ENCODE measurements around the gene FGD2. TPM values are rescaled to one million over a fixed set of nuclear protein-coding genes. Genes with fewer than 3 reads are reported as not detected.
A peak's percentile ranks its signal among the peaks of the same experiment; 100 is the strongest.

FGD2 gene
- total and polyA plus RNA-seq, 9 of the 15 experiments (the other 6 are each of a cell fraction or from before 2014, with no cell fraction given) = 0.09 TPM; not detected in 8

DNA sequence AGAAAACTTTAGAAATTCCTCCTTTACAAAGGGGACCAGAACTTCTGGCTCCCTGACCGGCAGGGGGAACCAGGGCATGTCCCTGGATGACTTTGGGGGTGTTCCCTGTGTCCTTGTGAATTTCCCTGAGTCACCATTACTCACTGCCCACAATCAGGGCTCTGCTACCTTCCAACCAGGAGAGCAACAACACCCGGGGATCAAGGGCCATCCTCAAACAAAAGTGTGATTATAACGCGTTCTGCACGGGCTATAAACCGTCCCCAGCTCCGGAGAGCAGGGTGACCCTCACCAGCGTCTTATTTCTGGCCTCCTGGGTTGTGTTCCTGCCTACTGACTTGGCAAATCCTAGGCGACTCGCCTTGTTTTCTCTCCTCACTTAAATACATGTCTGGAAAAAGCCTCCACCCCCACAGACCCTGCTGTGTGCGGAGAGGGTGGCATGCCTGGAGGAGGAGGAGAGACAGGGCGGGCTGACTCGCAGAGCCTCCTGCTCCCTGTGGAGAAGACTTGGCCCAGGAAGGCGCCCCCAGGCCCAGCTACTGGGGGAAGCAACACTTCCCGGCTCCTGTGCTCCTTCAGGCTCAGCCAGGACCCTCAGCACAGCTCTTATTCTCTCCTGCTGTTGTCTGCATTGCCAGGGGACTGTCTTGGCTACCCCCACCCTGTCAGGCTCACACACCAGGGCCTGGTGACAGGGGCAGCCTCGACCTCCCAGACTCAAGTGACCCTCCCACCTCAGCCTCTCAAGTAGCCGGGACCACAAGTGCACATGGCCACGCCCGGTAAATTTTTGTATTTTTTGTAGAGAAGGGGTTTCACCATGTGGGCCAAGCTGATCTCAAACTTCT lies 54.1 kb downstream of the FGD2 start (continued):
- TF ChIP-seq, protein P1, sequence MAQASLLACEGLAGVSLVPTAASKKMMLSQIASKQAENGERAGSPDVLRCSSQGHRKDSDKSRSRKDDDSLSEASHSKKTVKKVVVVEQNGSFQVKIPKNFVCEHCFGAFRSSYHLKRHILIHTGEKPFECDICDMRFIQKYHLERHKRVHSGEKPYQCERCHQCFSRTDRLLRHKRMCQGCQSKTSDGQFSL (CRISPR knock-in tag; IDR thresholded peaks at IDR 0.05) = peak; percentile 59; the same call in 1 of the 2 replicates
- TF ChIP-seq, protein P1 (tag; IDR thresholded peaks at IDR 0.05) = no peak; a peak in 2 of 4 replicates
- TF ChIP-seq SRF (CRISPR knock-in tag; IDR thresholded peaks at IDR 0.05) (no peak), POLR2H (tag; IDR thresholded peaks at IDR 0.05; ENCODE audit: low read depth) (no peak), ZNF133 (CRISPR knock-in tag; IDR thresholded peaks at IDR 0.05) (no peak), PTRF (tag; IDR thresholded peaks at IDR 0.05) (no peak), NBN (IDR thresholded peaks at IDR 0.05; ENCODE audit: low read depth) (peak; percentile 55; the same call in 1 of the 2 replicates), NFRKB (IDR thresholded peaks at IDR 0.05; ENCODE audit: low read depth) (peak; percentile 95), FIP1L1 (IDR thresholded peaks at IDR 0.05; ENCODE audit: low read depth, low read length, poor library complexity, severe bottlenecking) (no peak), MAFK (IDR thresholded peaks at IDR 0.05; ENCODE audit: low read length) (peak; percentile 98)
- TF ChIP-seq, protein P2, sequence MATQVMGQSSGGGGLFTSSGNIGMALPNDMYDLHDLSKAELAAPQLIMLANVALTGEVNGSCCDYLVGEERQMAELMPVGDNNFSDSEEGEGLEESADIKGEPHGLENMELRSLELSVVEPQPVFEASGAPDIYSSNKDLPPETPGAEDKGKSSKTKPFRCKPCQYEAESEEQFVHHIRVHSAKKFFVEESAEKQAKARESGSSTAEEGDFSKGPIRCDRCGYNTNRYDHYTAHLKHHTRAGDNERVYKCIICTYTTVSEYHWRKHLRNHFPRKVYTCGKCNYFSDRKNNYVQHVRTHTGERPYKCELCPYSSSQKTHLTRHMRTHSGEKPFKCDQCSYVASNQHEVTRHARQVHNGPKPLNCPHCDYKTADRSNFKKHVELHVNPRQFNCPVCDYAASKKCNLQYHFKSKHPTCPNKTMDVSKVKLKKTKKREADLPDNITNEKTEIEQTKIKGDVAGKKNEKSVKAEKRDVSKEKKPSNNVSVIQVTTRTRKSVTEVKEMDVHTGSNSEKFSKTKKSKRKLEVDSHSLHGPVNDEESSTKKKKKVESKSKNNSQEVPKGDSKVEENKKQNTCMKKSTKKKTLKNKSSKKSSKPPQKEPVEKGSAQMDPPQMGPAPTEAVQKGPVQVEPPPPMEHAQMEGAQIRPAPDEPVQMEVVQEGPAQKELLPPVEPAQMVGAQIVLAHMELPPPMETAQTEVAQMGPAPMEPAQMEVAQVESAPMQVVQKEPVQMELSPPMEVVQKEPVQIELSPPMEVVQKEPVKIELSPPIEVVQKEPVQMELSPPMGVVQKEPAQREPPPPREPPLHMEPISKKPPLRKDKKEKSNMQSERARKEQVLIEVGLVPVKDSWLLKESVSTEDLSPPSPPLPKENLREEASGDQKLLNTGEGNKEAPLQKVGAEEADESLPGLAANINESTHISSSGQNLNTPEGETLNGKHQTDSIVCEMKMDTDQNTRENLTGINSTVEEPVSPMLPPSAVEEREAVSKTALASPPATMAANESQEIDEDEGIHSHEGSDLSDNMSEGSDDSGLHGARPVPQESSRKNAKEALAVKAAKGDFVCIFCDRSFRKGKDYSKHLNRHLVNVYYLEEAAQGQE (IDR thresholded peaks at IDR 0.05; ENCODE audit: borderline replicate concordance) = peak; percentile 91; the same call in 1 of the 2 replicates
- TF ChIP-seq, protein P2 (CRISPR knock-in tag; IDR thresholded peaks at IDR 0.05; ENCODE audit: low read depth) = peak; percentile 49; the same call in 1 of the 2 replicates
- TF ChIP-seq, protein P3, sequence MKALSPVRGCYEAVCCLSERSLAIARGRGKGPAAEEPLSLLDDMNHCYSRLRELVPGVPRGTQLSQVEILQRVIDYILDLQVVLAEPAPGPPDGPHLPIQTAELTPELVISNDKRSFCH (CRISPR knock-in tag; IDR thresholded peaks at IDR 0.05) = no peak
- TF ChIP-seq, protein P3 (tag; IDR thresholded peaks at IDR 0.05) = peak; percentile 59
- TF ChIP-seq, protein P4, sequence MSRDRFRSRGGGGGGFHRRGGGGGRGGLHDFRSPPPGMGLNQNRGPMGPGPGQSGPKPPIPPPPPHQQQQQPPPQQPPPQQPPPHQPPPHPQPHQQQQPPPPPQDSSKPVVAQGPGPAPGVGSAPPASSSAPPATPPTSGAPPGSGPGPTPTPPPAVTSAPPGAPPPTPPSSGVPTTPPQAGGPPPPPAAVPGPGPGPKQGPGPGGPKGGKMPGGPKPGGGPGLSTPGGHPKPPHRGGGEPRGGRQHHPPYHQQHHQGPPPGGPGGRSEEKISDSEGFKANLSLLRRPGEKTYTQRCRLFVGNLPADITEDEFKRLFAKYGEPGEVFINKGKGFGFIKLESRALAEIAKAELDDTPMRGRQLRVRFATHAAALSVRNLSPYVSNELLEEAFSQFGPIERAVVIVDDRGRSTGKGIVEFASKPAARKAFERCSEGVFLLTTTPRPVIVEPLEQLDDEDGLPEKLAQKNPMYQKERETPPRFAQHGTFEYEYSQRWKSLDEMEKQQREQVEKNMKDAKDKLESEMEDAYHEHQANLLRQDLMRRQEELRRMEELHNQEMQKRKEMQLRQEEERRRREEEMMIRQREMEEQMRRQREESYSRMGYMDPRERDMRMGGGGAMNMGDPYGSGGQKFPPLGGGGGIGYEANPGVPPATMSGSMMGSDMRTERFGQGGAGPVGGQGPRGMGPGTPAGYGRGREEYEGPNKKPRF (IDR thresholded peaks at IDR 0.05; ENCODE audit: low read depth, low read length) = no peak
